Activated naive CD8-positive, alpha-beta T cell (primary cell): ENCODE data around the gene CSF1.
"Not testable (repeated sequence)": the region's sequence is repeated elsewhere in the genome, so short reads cannot be mapped to it uniquely, and the experiment has no call there.

Experiments
- H3K27ac Mint-ChIP-seq: one replicate; pipeline ENCODE4 v1.8.0; 2021; ENCODE audit warnings: mixed read lengths
- H3K27me3 Mint-ChIP-seq: one replicate; pipeline ENCODE4 v1.8.0; 2021; ENCODE audit warnings: mixed read lengths
- H3K36me3 Mint-ChIP-seq: one replicate; pipeline ENCODE4 v1.8.0; 2021; ENCODE audit warnings: mixed read lengths
- H3K4me1 Mint-ChIP-seq: one replicate; pipeline ENCODE4 v1.8.0; 2021; ENCODE audit warnings: low read depth, mixed read lengths
- H3K4me3 Mint-ChIP-seq: one replicate; pipeline ENCODE4 v1.8.0; 2021; ENCODE audit warnings: mild to moderate bottlenecking, mixed read lengths
- H3K9me3 Mint-ChIP-seq: one replicate; pipeline ENCODE4 v1.8.0; 2021; ENCODE audit warnings: low read depth, mixed read lengths

CSF1 gene

DNA sequence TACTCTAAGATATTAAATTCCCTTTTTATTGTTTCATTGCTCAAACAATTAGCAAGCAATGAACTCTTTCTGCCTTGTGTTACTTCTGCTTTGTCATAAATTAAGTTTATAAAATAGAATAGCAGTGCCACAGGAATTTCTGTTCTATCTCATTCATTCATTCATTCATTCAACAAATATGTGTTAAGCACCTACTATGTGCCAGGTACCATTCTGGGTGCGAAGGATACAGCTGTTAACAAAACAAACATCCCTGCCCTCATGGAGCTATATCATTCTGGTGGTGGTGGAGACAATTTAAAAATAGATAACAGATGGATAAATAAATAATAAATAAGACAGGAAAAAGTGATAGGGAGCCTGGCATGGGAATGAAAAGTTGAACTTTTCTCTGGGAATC lies 39.4 kb downstream of the CSF1 start:
- H3K4me3 Mint-ChIP-seq = no peak overlapping the region
- H3K4me1 Mint-ChIP-seq = peaks cover 1% of the 10 kb centered on the region
- no peaks in the 10 kb centered on the region for H3K36me3 Mint-ChIP-seq
- no peaks in the 10 kb centered on the region for H3K27me3 Mint-ChIP-seq
- no peaks in the 10 kb centered on the region for H3K9me3 Mint-ChIP-seq
- no peak overlapping the region for H3K27ac Mint-ChIP-seq

- no peak overlapping the region for H3K4me3 Mint-ChIP-seq
- no peaks in the 10 kb centered on the region for H3K27me3 Mint-ChIP-seq
- no peak overlapping the region for H3K27ac Mint-ChIP-seq
- H3K36me3 Mint-ChIP-seq = no peaks in the 10 kb centered on the region
- H3K4me1 Mint-ChIP-seq = no peaks in the 10 kb centered on the region
- no peaks in the 10 kb centered on the region for H3K9me3 Mint-ChIP-seq
Observed at GRCh38 chr1:109950509-109950908, 39.9 kb downstream of the CSF1 start.

- H3K36me3 Mint-ChIP-seq, H3K4me1 Mint-ChIP-seq, H3K4me3 Mint-ChIP-seq, H3K9me3 Mint-ChIP-seq, H3K27ac Mint-ChIP-seq, H3K27me3 Mint-ChIP-seq: not testable (repeated sequence)
Observed at GRCh38 chr1:109951501-109951900, 40.9 kb downstream of the CSF1 start.

- H3K27me3 Mint-ChIP-seq = no peaks in the 10 kb centered on the region
- no peaks in the 10 kb centered on the region for H3K36me3 Mint-ChIP-seq
- H3K4me1 Mint-ChIP-seq = no peaks in the 10 kb centered on the region
- H3K9me3 Mint-ChIP-seq = no peaks in the 10 kb centered on the region
- H3K27ac Mint-ChIP-seq = no peak overlapping the region
- no peak overlapping the region for H3K4me3 Mint-ChIP-seq
Observed at GRCh38 chr1:109954041-109954512, 43.4 kb downstream of the CSF1 start.

GRCh38 chr1:109959632-109959973 lies 49.0 kb downstream of the CSF1 start:
- no peak overlapping the region for H3K4me3 Mint-ChIP-seq
- H3K9me3 Mint-ChIP-seq = no peaks in the 10 kb centered on the region
- H3K4me1 Mint-ChIP-seq = no peaks in the 10 kb centered on the region
- H3K27ac Mint-ChIP-seq = no peak overlapping the region
- H3K27me3 Mint-ChIP-seq = peaks cover 2% of the 10 kb centered on the region
- no peaks in the 10 kb centered on the region for H3K36me3 Mint-ChIP-seq

- no peak overlapping the region for H3K27ac Mint-ChIP-seq
- H3K27me3 Mint-ChIP-seq = peaks cover 2% of the 10 kb centered on the region
- peaks cover 3% of the 10 kb centered on the region for H3K9me3 Mint-ChIP-seq
- no peaks in the 10 kb centered on the region for H3K36me3 Mint-ChIP-seq
- H3K4me1 Mint-ChIP-seq = no peaks in the 10 kb centered on the region
- H3K4me3 Mint-ChIP-seq = no peak overlapping the region
Observed at GRCh38 chr1:109959974-109960744, 49.5 kb downstream of the CSF1 start.

DNA sequence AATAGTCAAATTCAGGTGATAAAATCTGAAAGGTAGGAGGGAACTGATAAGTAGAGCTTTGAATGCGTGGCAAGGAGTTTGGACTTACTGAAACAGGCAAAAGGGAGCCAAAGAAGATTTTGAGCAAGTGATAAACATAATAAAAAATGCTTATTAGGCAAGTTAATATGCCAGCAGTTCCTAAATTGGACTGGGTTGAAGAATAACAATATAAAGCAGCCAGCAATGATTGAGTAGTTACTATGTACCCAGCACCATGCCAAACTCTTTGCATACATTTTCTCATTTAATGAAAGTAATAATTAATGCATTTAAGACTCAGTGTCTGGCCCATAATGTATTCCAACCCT lies 50.1 kb downstream of the CSF1 start:
- Mint-ChIP-seq H3K27ac (no peak overlapping the region), H3K4me1 (no peaks in the 10 kb centered on the region), H3K27me3 (peaks cover 2% of the 10 kb centered on the region), H3K36me3 (no peaks in the 10 kb centered on the region), H3K9me3 (peaks cover 8% of the 10 kb centered on the region), H3K4me3 (no peak overlapping the region)

DNA sequence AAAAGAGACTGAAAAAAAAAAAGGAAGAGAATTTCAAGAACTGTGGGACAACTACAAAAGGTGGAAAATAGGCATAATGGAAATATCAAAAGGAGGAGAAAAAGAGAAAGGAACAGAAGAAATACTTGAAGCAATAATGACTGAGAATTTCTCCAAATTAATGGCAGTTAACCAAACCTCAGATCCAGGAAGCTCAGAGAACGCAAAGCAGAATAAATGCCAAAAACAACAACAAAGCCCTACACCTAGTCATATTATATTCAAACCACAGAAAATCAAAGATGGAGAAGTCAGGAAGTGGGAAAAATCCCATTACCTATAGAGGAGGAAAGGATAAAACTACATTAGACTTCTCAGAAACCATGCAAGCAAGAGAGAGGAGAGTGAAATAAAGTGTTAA lies 53.2 kb downstream of the CSF1 start:
- H3K4me1 Mint-ChIP-seq = no peaks in the 10 kb centered on the region
- no peak overlapping the region for H3K27ac Mint-ChIP-seq
- H3K9me3 Mint-ChIP-seq = peaks cover 8% of the 10 kb centered on the region

DNA sequence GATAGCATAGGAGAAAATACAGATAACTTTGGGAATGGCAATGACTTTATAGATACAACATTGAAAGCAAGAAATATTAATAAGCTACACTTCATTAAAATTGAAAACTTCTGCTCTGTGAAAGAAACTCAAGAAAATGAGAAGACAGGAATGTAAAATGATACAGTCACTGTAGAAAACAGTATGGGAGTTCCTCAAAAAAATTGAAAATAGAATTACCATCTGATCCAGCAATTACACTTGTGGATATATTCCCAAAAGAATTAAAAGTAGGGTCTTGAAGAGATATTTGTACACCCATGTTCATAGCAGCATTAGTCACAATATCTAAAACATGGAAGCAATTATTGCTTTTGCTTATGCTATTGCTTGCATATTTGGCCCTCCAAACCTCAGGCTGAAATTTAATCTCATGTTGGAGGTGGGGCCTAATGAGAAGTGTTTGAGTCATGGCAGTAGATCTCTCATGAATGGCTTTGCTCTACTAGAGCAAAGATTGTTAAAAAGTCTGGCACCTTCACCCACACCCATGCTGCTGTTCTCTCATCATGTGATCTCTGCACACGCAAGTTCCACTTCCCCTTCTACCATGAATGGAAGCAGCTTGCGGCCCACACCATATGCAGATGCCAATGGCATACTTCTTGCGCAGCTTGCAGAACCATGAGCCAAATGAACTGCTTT lies 58.6 kb downstream of the CSF1 start:
- H3K27ac Mint-ChIP-seq = no peak overlapping the region
- no peaks in the 10 kb centered on the region for H3K27me3 Mint-ChIP-seq
- no peaks in the 10 kb centered on the region for H3K36me3 Mint-ChIP-seq
- no peaks in the 10 kb centered on the region for H3K4me1 Mint-ChIP-seq
- no peak overlapping the region for H3K4me3 Mint-ChIP-seq
- H3K9me3 Mint-ChIP-seq = peaks cover 8% of the 10 kb centered on the region

More for the DNA sequence above, 53.2 kb downstream of the CSF1 start:
- no peaks in the 10 kb centered on the region for H3K36me3 Mint-ChIP-seq
- H3K27me3 Mint-ChIP-seq = peaks cover 2% of the 10 kb centered on the region
- no peak overlapping the region for H3K4me3 Mint-ChIP-seq

DNA sequence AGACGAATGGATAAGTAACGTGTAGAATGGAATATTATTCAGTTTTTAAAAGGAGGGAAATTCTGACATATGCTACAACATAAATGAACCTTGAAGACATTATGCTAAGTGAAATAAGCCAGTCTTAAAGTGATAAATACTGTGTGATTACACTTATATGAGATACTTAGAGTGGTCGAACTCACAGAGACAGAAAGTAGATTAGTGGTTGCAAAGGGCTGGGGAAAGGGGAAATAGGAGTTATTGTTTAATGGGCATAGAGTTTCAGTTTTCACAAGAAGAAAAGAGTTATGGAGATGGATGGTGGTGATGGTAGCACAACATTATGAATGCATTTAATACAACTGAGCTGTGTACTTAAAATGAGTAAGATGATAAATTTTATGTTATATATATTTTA lies 59.3 kb downstream of the CSF1 start:
- Mint-ChIP-seq H3K4me3 (no peak overlapping the region), H3K36me3 (no peaks in the 10 kb centered on the region), H3K9me3 (peaks cover 7% of the 10 kb centered on the region)

DNA sequence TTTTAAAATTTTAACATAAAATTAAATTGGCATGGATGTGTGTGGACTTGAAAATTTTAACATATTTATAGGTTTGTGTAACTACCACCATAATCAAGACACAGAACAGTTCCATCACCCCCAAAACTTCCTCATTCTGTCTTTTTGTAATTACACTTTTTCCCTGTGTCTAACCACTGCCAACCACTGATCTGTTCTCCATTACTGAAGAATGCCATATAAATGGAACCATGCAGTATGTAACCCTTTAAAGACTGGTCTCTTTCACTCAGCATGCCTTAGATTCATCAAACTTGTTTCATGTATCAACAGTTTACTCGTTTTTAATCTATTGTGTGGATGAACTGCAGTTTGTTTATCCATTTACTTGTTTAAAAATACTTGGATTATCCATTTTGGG lies 60.9 kb downstream of the CSF1 start:
- Mint-ChIP-seq H3K27ac (no peak overlapping the region), H3K4me1 (no peaks in the 10 kb centered on the region), H3K27me3 (no peaks in the 10 kb centered on the region), H3K9me3 (no peaks in the 10 kb centered on the region), H3K4me3 (no peak overlapping the region), H3K36me3 (no peaks in the 10 kb centered on the region)

More for the DNA sequence above, 59.3 kb downstream of the CSF1 start:
- H3K4me1 Mint-ChIP-seq = no peaks in the 10 kb centered on the region
- H3K27me3 Mint-ChIP-seq = no peaks in the 10 kb centered on the region
- no peak overlapping the region for H3K27ac Mint-ChIP-seq

DNA sequence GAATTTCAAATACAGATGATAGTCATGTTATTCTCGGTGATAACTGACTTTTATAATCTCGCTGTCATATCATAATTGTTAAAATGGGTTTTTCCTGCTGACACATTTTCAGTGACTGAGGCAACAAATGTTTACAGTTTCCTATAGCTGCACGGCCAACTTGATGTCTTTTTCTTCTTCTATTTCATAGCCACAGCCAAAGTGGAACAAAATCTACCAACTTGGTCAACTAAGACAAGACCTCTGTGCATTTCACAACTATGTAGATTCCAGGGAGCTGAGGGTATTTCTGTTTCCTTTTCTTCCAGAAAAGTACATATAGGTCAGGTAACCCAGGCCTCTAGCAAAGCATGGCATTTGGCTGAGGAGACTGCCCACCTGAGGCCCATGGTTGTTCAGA lies 63.5 kb downstream of the CSF1 start:
- no peaks in the 10 kb centered on the region for H3K9me3 Mint-ChIP-seq
- no peaks in the 10 kb centered on the region for H3K36me3 Mint-ChIP-seq
- peaks cover 4% of the 10 kb centered on the region for H3K27me3 Mint-ChIP-seq
- no peak overlapping the region for H3K27ac Mint-ChIP-seq
- H3K4me3 Mint-ChIP-seq = no peak overlapping the region
- no peaks in the 10 kb centered on the region for H3K4me1 Mint-ChIP-seq

DNA sequence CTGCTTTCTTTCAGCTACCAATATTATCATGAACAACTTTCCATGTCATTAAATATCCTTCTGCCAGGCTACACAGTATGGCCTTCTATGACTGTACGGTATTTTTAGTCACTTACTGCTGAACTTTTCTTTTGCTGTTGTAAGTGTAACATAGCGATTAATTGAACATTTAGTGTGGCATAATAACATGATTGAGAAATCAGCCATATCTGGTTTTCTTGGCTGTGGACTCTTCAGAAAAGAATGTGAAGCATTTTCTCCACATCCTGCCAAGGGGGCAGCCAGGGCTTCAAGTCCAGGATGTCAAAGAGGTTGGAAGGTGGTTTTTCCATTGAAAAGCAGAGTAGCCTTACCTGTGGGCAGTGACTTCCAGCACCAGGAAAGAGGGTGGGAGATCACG lies 65.1 kb downstream of the CSF1 start:
- Mint-ChIP-seq H3K4me1 (no peaks in the 10 kb centered on the region), H3K4me3 (no peak overlapping the region), H3K9me3 (no peaks in the 10 kb centered on the region), H3K27ac (no peak overlapping the region), H3K36me3 (no peaks in the 10 kb centered on the region), H3K27me3 (peaks cover 4% of the 10 kb centered on the region)

- H3K4me1 Mint-ChIP-seq = no peaks in the 10 kb centered on the region
- H3K27me3 Mint-ChIP-seq = peaks cover 4% of the 10 kb centered on the region
- no peak overlapping the region for H3K27ac Mint-ChIP-seq
- H3K4me3 Mint-ChIP-seq = no peak overlapping the region
- H3K9me3 Mint-ChIP-seq = no peaks in the 10 kb centered on the region
- H3K36me3 Mint-ChIP-seq = no peaks in the 10 kb centered on the region
Observed at GRCh38 chr1:109976762-109977161, 66.1 kb downstream of the CSF1 start.

DNA sequence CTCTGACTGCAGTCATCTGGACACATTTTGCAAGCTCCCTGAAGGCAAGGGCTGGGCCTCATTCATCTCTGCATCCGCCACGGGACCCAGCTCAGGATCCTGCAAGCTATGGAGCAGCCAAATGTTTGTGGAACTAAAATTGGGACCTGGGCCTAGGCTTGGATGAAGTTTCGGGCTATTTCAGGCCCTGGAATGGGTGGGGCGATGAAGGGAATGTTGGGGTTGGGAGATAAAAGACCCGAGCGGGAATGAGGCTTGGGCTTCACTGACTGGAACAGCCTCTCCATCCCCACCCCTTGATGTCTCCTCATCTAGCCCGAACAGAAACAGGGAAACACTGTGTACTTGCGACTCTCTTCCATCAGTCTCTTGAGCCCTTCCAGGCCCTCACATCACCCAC lies 66.6 kb downstream of the CSF1 start:
- Mint-ChIP-seq H3K27ac (no peak overlapping the region), H3K9me3 (no peaks in the 10 kb centered on the region), H3K4me3 (no peak overlapping the region), H3K4me1 (no peaks in the 10 kb centered on the region), H3K36me3 (no peaks in the 10 kb centered on the region), H3K27me3 (peaks cover 4% of the 10 kb centered on the region)
